ENCODE data around the gene ZNF593.

The ZNF593 gene

GRCh38 chr1:26169198-26169554 is 532 bp upstream of the ZNF593 start:
- DNase-seq (ENCODE audit: low read depth), result no peak

GRCh38 chr1:26170472-26170821 is 739 bp downstream of the ZNF593 start:
- no peak for DNase-seq (ENCODE audit: low read depth)

- no peak for DNase-seq (ENCODE audit: low read depth)
Observed at GRCh38 chr1:26171084-26172072, 1.7 kb downstream of the ZNF593 start, which contains the start of gene ZNF593OS. ZNF593OS (minus strand) TSS chr1:26171832; CDS start chr1:26171661, 171 bp downstream.

- DNase-seq (ENCODE audit: low read depth), result no peak
Observed at GRCh38 chr1:26175346-26175745, 5.6 kb downstream of the ZNF593 start.

GRCh38 chr1:26177182-26177684 is 7.5 kb downstream of the ZNF593 start, which contains the start of gene CNKSR1:
CNKSR1 (plus strand) TSS chr1:26177491; CDS start chr1:26177548, 57 bp downstream.
- DNase-seq (ENCODE audit: low read depth), result no peak

GRCh38 chr1:26180010-26180506 is 10.3 kb downstream of the ZNF593 start:
- no peak for DNase-seq (ENCODE audit: low read depth)

- DNase-seq (ENCODE audit: low read depth), result no peak
Observed at GRCh38 chr1:26181586-26182382, 12.1 kb downstream of the ZNF593 start.

GRCh38 chr1:26182383-26182696 is 12.6 kb downstream of the ZNF593 start:
- DNase-seq (ENCODE audit: low read depth), result no peak

GRCh38 chr1:26184086-26184485 is 14.4 kb downstream of the ZNF593 start:
- DNase-seq (ENCODE audit: low read depth), result no peak

GRCh38 chr1:26184883-26185282 is 15.2 kb downstream of the ZNF593 start:
- DNase-seq (ENCODE audit: low read depth), result no peak

- no peak for DNase-seq (ENCODE audit: low read depth)
Observed at GRCh38 chr1:26187882-26188281, 18.2 kb downstream of the ZNF593 start.

- no peak for DNase-seq (ENCODE audit: low read depth)
Observed at GRCh38 chr1:26188477-26188876, 18.8 kb downstream of the ZNF593 start.

GRCh38 chr1:26189331-26189730 is 19.6 kb downstream of the ZNF593 start:
- no peak for DNase-seq (ENCODE audit: low read depth)

GRCh38 chr1:26189751-26190275 is 20.1 kb downstream of the ZNF593 start:
- no peak for DNase-seq (ENCODE audit: low read depth)

- no peak for DNase-seq (ENCODE audit: low read depth)
Observed at GRCh38 chr1:26190373-26190987, 20.8 kb downstream of the ZNF593 start, which contains the start of gene CATSPER4. CATSPER4 (plus strand) TSS chr1:26190602; CDS start chr1:26190628, 26 bp downstream.

GRCh38 chr1:26191739-26192138 is 22.0 kb downstream of the ZNF593 start:
- DNase-seq (ENCODE audit: low read depth), result no peak

- no peak for DNase-seq (ENCODE audit: low read depth)
Observed at GRCh38 chr1:26195805-26196204, 26.1 kb downstream of the ZNF593 start.

- DNase-seq (ENCODE audit: low read depth), result no peak
Observed at GRCh38 chr1:26197301-26197700, 27.6 kb downstream of the ZNF593 start.

- no peak for DNase-seq (ENCODE audit: low read depth)
Observed at GRCh38 chr1:26197813-26198212, 28.1 kb downstream of the ZNF593 start.

- no peak for DNase-seq (ENCODE audit: low read depth)
Observed at GRCh38 chr1:26200413-26200812, 30.7 kb downstream of the ZNF593 start.

- DNase-seq (ENCODE audit: low read depth), result no peak
Observed at GRCh38 chr1:26203642-26204318, 34.1 kb downstream of the ZNF593 start.

All from activated T-helper 9 cell treated with anti-CD3 and anti-CD28 coated beads, Interleukin-2, amount 50 U/mL, for 16 hours (primary cell).